H9 (cell line): Measurements from ENCODE around the gene ZG16. TPM values are rescaled to one million over a fixed set of nuclear protein-coding genes. Genes with fewer than 3 reads are reported as not detected.
A peak's percentile ranks its signal among the peaks of the same experiment; 100 is the strongest.
"Not testable (repeated sequence)": the region's sequence is repeated elsewhere in the genome, so short reads cannot be mapped to it uniquely, and the experiment has no call there.

Source experiments
- DNase-seq: peaks from one replicate; pipeline ENCODE4 v3.0.0-alpha.2; 2017
- H2AFZ ChIP-seq: one replicate; pipeline ENCODE4 v1.6.1; 2013; ENCODE audit warnings: mild to moderate bottlenecking, low read length, control low read depth, moderate library complexity
- H2AK5ac ChIP-seq: 2 replicates; pipeline ENCODE4 v1.6.1; 2013; ENCODE audit warnings: low read length, control low read depth, mixed read lengths; ENCODE audit not compliant: insufficient read length
- H2BK120ac ChIP-seq: one replicate; pipeline ENCODE4 v1.6.1; 2013; ENCODE audit warnings: low read depth, mild to moderate bottlenecking, low read length, control low read depth, inconsistent platforms; ENCODE audit not compliant: poor library complexity, severe bottlenecking
- H2BK12ac ChIP-seq: 2 replicates; pipeline ENCODE4 v1.6.1; 2013; ENCODE audit warnings: low read length, control low read depth, mixed read lengths, low read depth; ENCODE audit not compliant: insufficient read length
- H2BK15ac ChIP-seq: 2 replicates; pipeline ENCODE4 v1.6.1; 2013; ENCODE audit warnings: low read depth, low read length, control low read depth
- H2BK20ac ChIP-seq: one replicate; pipeline ENCODE4 v1.6.1; 2013; ENCODE audit warnings: low read depth, mild to moderate bottlenecking, low read length, control low read depth, inconsistent platforms; ENCODE audit not compliant: poor library complexity, severe bottlenecking
- H2BK5ac ChIP-seq: 2 replicates; pipeline ENCODE4 v1.6.1; 2013; ENCODE audit warnings: low read length, control low read depth, mixed read lengths; ENCODE audit not compliant: insufficient read length
- H3K14ac ChIP-seq: 2 replicates; pipeline ENCODE4 v1.6.1; 2013; ENCODE audit warnings: low read length, control low read depth; ENCODE audit not compliant: insufficient read depth
- H3K18ac ChIP-seq: 2 replicates; pipeline ENCODE4 v1.6.1; 2013; ENCODE audit warnings: low read depth, mild to moderate bottlenecking, mixed read lengths, low read length, control low read depth; ENCODE audit not compliant: insufficient read length
- H3K23ac ChIP-seq: 2 replicates; pipeline ENCODE4 v1.6.1; 2013; ENCODE audit warnings: low read length, control low read depth, mixed read lengths, low read depth; ENCODE audit not compliant: insufficient read length
- H3K23me2 ChIP-seq: 2 replicates; pipeline ENCODE4 v1.6.1; 2013; ENCODE audit warnings: low read depth, mild to moderate bottlenecking, mixed read lengths, low read length, control low read depth; ENCODE audit not compliant: insufficient read length, poor library complexity, severe bottlenecking
- H3K27ac ChIP-seq: 2 replicates; pipeline ENCODE4 v1.5.1; 2013; ENCODE audit warnings: low read length, control low read depth, mixed read lengths, low read depth; ENCODE audit not compliant: insufficient read length
- H3K27me3 ChIP-seq: 2 replicates; pipeline ENCODE4 v1.6.1; 2013; ENCODE audit warnings: low read length, control low read depth, inconsistent platforms; ENCODE audit not compliant: insufficient read depth
- H3K4ac ChIP-seq: 2 replicates; pipeline ENCODE4 v1.6.1; 2013; ENCODE audit warnings: low read depth, mild to moderate bottlenecking, control low read depth, inconsistent platforms, low read length, moderate library complexity
- H3K4me1 ChIP-seq: 2 replicates; pipeline ENCODE4 v1.6.1; 2013; ENCODE audit warnings: low read length, control low read depth, inconsistent platforms; ENCODE audit not compliant: insufficient read depth
- H3K4me2 ChIP-seq: 2 replicates; pipeline ENCODE4 v1.6.1; 2013; ENCODE audit warnings: low read length, control low read depth, mixed read lengths; ENCODE audit not compliant: insufficient read length, insufficient read depth
- H3K56ac ChIP-seq: 2 replicates; pipeline ENCODE4 v1.6.1; 2013; ENCODE audit warnings: low read depth, mild to moderate bottlenecking, mixed read lengths, low read length, control low read depth; ENCODE audit not compliant: insufficient read length
- H3K79me1 ChIP-seq: 2 replicates; pipeline ENCODE4 v1.6.1; 2013; ENCODE audit warnings: low read depth, mild to moderate bottlenecking, moderate library complexity, low read length, control low read depth, inconsistent platforms; ENCODE audit not compliant: insufficient read depth, poor library complexity, severe bottlenecking
- H3K79me2 ChIP-seq: 2 replicates; pipeline ENCODE4 v1.6.1; 2013; ENCODE audit warnings: low read length, control low read depth, inconsistent platforms; ENCODE audit not compliant: insufficient read depth
- H3K9ac ChIP-seq: 2 replicates; pipeline ENCODE4 v1.6.1; 2013; ENCODE audit warnings: low read length, control low read depth, mixed read lengths; ENCODE audit not compliant: insufficient read length; ENCODE audit errors: extremely low read depth
- H3K9me3 ChIP-seq: one replicate; pipeline ENCODE4 v1.6.1; 2013; ENCODE audit warnings: low read depth, low read length, inconsistent platforms; ENCODE audit not compliant: control insufficient read depth
- H3T11ph ChIP-seq: one replicate; pipeline ENCODE4 v1.6.1; 2013; ENCODE audit warnings: mild to moderate bottlenecking, low read length, control low read depth, inconsistent platforms
- H4K20me1 ChIP-seq: one replicate; pipeline ENCODE4 v1.6.1; 2013; ENCODE audit not compliant: control insufficient read depth, insufficient read length, insufficient read depth
- H4K5ac ChIP-seq: 2 replicates; pipeline ENCODE4 v1.6.1; 2013; ENCODE audit warnings: low read depth, mild to moderate bottlenecking, mixed read lengths, low read length, control low read depth; ENCODE audit not compliant: insufficient read length
- H4K8ac ChIP-seq: replicated peaks from 2 replicates; pipeline ENCODE4 v1.6.1; 2013; ENCODE audit warnings: low read length, control low read depth, mixed read lengths, low read depth; ENCODE audit not compliant: insufficient read length
- H4K91ac ChIP-seq: 2 replicates; pipeline ENCODE4 v1.6.1; 2013; ENCODE audit warnings: low read depth, mild to moderate bottlenecking, moderate library complexity, mixed read lengths, low read length, control low read depth; ENCODE audit not compliant: insufficient read length
- H3K27ac Mint-ChIP-seq, 3 experiments: 2 replicates in 2 of 3; 3 replicates in 1 of 3; pipeline ENCODE4 v1.8.0; 2020 to 2021; ENCODE audit warnings: mixed read lengths in 3 of 3, mild to moderate bottlenecking in 1 of 3, moderate library complexity in 1 of 3
- H3K27me3 Mint-ChIP-seq: 2 replicates; pipeline ENCODE4 v1.8.0; 2021; ENCODE audit warnings: low read depth, mild to moderate bottlenecking, moderate library complexity, mixed read lengths
- H3K36me3 Mint-ChIP-seq, 3 experiments: 2 replicates in 2 of 3; 3 replicates in 1 of 3; pipeline ENCODE4 v1.8.0; 2020 to 2021; ENCODE audit warnings: low read depth in 3 of 3, mixed read lengths in 3 of 3; ENCODE audit not compliant: insufficient read depth in 1 of 3
- H3K4me1 Mint-ChIP-seq, 2 experiments: 2 replicates each; pipeline ENCODE4 v1.8.0; 2020; ENCODE audit warnings: mixed read lengths in 2 of 2
- H3K4me3 Mint-ChIP-seq, 2 experiments: 2 replicates in 1 of 2; 3 replicates in 1 of 2; pipeline ENCODE4 v1.8.0; 2020 to 2021; ENCODE audit warnings: mild to moderate bottlenecking in 2 of 2, mixed read lengths in 2 of 2, moderate library complexity in 1 of 2
- H3K9me3 Mint-ChIP-seq, 2 experiments: 2 replicates in 1 of 2; 3 replicates in 1 of 2; pipeline ENCODE4 v1.8.0; 2020; ENCODE audit warnings: mild to moderate bottlenecking in 2 of 2, mixed read lengths in 2 of 2, moderate library complexity in 1 of 2
- WGBS: extraction: QIAGEN DNeasy Blood & Tissue Kit; methylation state at CpG from one replicate; pipeline ENCODE4 v1.1.7; 2013; ENCODE audit warnings: missing lambda C conversion rate, low lambda C conversion rate, mixed read lengths; ENCODE audit not compliant: insufficient read length; ENCODE audit errors: extremely low coverage; 5-methylcytosine and 5-hydroxymethylcytosine counted together
- total RNA-seq: library from RNA; stranded (reverse); gene quantifications from 2 replicates; pipeline ENCODE4 v1.2.1, GENCODE V29; 2021
- TF ChIP-seq, protein P1 (sequence below): fragments of 200-600 bp; sonication (generic); conservative IDR thresholded peaks from 3 replicates; pipeline ENCODE4 v1.8.0; 2021; ENCODE audit warnings: antibody characterized with exemption, mild to moderate bottlenecking

Gene ZG16
- total RNA-seq, 1 experiment from 2014 or later: not detected

DNA sequence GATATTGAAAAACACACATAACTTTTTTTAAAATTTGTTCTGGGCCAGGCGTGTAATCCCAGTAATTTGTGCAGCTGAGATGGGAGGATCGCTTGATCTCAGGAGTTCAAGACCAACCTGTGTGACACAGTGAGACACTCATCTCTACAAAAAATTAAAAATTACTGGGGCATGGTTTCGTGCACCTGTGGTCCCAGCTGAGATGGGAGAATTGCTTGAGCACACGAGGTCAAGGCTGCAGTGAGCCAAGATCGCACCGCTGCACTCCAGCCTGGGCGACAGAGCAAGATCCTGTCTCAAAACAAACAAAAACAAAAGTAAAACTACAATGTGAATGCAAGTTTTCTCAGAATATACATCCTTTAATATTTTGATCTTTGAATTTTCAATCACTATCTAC is 47.4 kb upstream of the ZG16 start:
- no peak overlapping the region for H3K4me2 ChIP-seq
- H3K56ac ChIP-seq: no peak overlapping the region
- H3K4me1 ChIP-seq: no peaks in the 10 kb centered on the region
- H3K9me3 ChIP-seq: no peaks in the 10 kb centered on the region
- H4K5ac ChIP-seq: no peak overlapping the region
- H3K4me1 Mint-ChIP-seq: peaks cover 5 to 11% of the 10 kb centered on the region in 2 experiments
- no peak overlapping the region for H2BK15ac ChIP-seq
- peaks cover 3% of the 10 kb centered on the region for H4K20me1 ChIP-seq
- no peak overlapping the region for H4K8ac ChIP-seq
- H3K79me1 ChIP-seq: peaks cover 8% of the 10 kb centered on the region
- H2BK120ac ChIP-seq: no peak overlapping the region
- H3K27ac ChIP-seq: no peak overlapping the region
- no peak overlapping the region for H2BK20ac ChIP-seq
- no peak overlapping the region for H4K91ac ChIP-seq
- TF ChIP-seq, protein P1, sequence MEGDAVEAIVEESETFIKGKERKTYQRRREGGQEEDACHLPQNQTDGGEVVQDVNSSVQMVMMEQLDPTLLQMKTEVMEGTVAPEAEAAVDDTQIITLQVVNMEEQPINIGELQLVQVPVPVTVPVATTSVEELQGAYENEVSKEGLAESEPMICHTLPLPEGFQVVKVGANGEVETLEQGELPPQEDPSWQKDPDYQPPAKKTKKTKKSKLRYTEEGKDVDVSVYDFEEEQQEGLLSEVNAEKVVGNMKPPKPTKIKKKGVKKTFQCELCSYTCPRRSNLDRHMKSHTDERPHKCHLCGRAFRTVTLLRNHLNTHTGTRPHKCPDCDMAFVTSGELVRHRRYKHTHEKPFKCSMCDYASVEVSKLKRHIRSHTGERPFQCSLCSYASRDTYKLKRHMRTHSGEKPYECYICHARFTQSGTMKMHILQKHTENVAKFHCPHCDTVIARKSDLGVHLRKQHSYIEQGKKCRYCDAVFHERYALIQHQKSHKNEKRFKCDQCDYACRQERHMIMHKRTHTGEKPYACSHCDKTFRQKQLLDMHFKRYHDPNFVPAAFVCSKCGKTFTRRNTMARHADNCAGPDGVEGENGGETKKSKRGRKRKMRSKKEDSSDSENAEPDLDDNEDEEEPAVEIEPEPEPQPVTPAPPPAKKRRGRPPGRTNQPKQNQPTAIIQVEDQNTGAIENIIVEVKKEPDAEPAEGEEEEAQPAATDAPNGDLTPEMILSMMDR: no peak
- H2BK12ac ChIP-seq: no peak overlapping the region
- no CpG with 5 or more reads among the region's 7 CpGs for WGBS
- H3K27me3 Mint-ChIP-seq: no peaks in the 10 kb centered on the region
- no peak overlapping the region for H3K23ac ChIP-seq
- no peak overlapping the region for H3K14ac ChIP-seq
- no peak overlapping the region for H3K4me3 Mint-ChIP-seq
- no peak for DNase-seq
- H3K9me3 Mint-ChIP-seq: no peaks in the 10 kb centered on the region
- H3K27ac Mint-ChIP-seq: no peak overlapping the region
- no peak overlapping the region for H3K9ac ChIP-seq
- no peaks in the 10 kb centered on the region for H3K27me3 ChIP-seq
- H3T11ph ChIP-seq: no peak overlapping the region
- H2AFZ ChIP-seq: no peak overlapping the region
- no peaks in the 10 kb centered on the region for H3K23me2 ChIP-seq
- no peaks in the 10 kb centered on the region; the same call in 1 of the 2 replicates for H3K79me2 ChIP-seq
- H3K18ac ChIP-seq: no peak overlapping the region
- H3K36me3 Mint-ChIP-seq: peaks cover 60 to 84% (median 79%) of the 10 kb centered on the region in 3 experiments
- H2BK5ac ChIP-seq: no peak overlapping the region
- H3K4ac ChIP-seq: no peak overlapping the region
- H2AK5ac ChIP-seq: no peak overlapping the region

DNA sequence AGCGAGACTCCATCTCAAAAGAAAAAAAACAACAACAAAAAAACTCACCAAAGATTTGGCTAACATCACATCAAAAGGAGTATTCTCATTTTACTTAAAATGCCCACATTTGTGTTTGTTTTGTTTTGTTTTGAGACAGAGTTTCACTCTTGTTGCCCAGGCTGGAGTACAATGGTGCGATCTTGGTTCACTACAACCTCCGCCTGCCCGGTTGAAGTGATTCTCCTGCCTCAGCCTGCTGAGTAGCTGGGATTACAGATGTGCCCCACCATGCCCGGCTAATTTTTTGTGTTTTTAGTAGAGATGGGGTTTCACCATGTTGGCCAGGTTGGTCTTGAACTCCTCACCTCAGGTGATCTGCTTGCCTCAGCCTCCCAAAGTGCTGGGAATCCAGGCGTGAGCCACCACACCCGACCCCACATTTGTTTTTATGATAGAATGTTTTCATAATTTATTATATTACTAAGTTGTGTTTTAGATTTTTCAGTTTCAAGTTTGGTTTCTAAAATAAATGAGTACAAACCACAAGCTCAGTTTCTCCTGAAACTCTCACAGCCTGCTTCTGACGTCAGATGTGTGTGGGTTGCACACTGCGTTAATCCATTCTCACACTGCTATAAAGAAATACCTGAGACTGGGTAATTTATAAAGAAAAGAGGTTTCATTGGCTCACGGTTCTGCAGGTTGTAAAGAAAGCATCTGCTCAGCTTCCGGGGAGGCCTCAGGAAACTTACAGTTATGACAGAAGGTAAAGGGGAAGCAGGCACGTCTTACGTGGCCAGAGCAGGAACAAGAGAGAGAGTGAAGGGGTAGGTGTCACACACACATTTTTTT is 46.1 kb upstream of the ZG16 start:
- not testable (repeated sequence) for H3K9ac ChIP-seq, H3K27me3 Mint-ChIP-seq

More for the DNA sequence above, 46.1 kb upstream of the ZG16 start:
- H3K4me1 ChIP-seq, H4K91ac ChIP-seq, H3K56ac ChIP-seq, H2BK12ac ChIP-seq, H3K79me2 ChIP-seq, H3K79me1 ChIP-seq, H2AK5ac ChIP-seq, H2BK15ac ChIP-seq, H3K4me1 Mint-ChIP-seq, H3K14ac ChIP-seq, H3K4me2 ChIP-seq, H3K23ac ChIP-seq, H2BK5ac ChIP-seq, DNase-seq, H3T11ph ChIP-seq, H3K27ac ChIP-seq, H2BK120ac ChIP-seq, H4K20me1 ChIP-seq, H3K18ac ChIP-seq, H2AFZ ChIP-seq, H3K27me3 ChIP-seq, H3K9me3 ChIP-seq, H2BK20ac ChIP-seq, H3K4ac ChIP-seq, H4K8ac ChIP-seq, H4K5ac ChIP-seq, H3K9me3 Mint-ChIP-seq, H3K23me2 ChIP-seq: not testable (repeated sequence)
- Mint-ChIP-seq H3K4me3 (peak overlapping the region in 1 of 2 experiments; percentile 61; a peak in 1 of 5 replicates), H3K27ac (peak overlapping the region in 1 of 3 experiments; percentile 79; a peak in 2 of 7 replicates), H3K36me3 (peaks cover 60 to 84% (median 79%) of the 10 kb centered on the region in 3 experiments)
- no CpG with 5 or more reads among the region's 13 CpGs for WGBS
